Small intestine (tissue), 7 donors: ENCODE data around the gene DNTTIP2. TPM values are rescaled to one million over a fixed set of nuclear protein-coding genes. Genes with fewer than 3 reads are reported as not detected.
A peak's percentile ranks its signal among the peaks of the same experiment; 100 is the strongest.

Experiments used
- DNase-seq, 2 donors: peaks; one replicate each; pipeline versions ENCODE4 v3.0.0 to v3.0.0-alpha.2; 2013
- FAIRE-seq: peaks from 2 replicates; lab custom pipeline; 2012; peaks lifted over from hg19 to GRCh38; lab: Jason Lieb, UNC
- H3K27ac ChIP-seq, 3 donors: one replicate each; pipeline ENCODE4 v1.5.1; 2013; ENCODE audit warnings: low read length in 2 of 3, mild to moderate bottlenecking in 2 of 3, control low read depth in 1 of 3, inconsistent platforms in 1 of 3, low read depth in 1 of 3, moderate library complexity in 1 of 3
- H3K27me3 ChIP-seq, 3 donors: one replicate each; pipeline ENCODE4 v1.6.1; 2013; ENCODE audit warnings: low read length in 3 of 3, inconsistent platforms in 1 of 3; ENCODE audit not compliant: control insufficient read depth in 3 of 3, insufficient read depth in 3 of 3
- H3K36me3 ChIP-seq, 3 donors: one replicate each; pipeline ENCODE4 v1.6.1; 2013; ENCODE audit warnings: low read length in 3 of 3, inconsistent platforms in 1 of 3, low read depth in 1 of 3, mild to moderate bottlenecking in 1 of 3, moderate library complexity in 1 of 3; ENCODE audit not compliant: control insufficient read depth in 3 of 3, insufficient read depth in 2 of 3
- H3K4me1 ChIP-seq, 3 donors: one replicate each; pipeline ENCODE4 v1.6.1; 2013; ENCODE audit warnings: low read length in 2 of 3, inconsistent platforms in 1 of 3, low read depth in 1 of 3, mild to moderate bottlenecking in 1 of 3, moderate library complexity in 1 of 3; ENCODE audit not compliant: control insufficient read depth in 3 of 3, insufficient read depth in 2 of 3
- H3K4me3 ChIP-seq, 3 donors: one replicate each; pipeline ENCODE4 v1.5.1; 2013; ENCODE audit warnings: low read length in 3 of 3, control low read depth in 1 of 3, inconsistent platforms in 1 of 3, low read depth in 1 of 3, mild to moderate bottlenecking in 1 of 3, moderate library complexity in 1 of 3
- H3K9me3 ChIP-seq, 2 donors: one replicate each; pipeline ENCODE4 v1.6.1; 2013; ENCODE audit warnings: low read depth in 1 of 2, low read length in 1 of 2; ENCODE audit not compliant: control insufficient read depth in 2 of 2, insufficient read depth in 1 of 2
- WGBS, 3 donors: extraction: QIAGEN DNeasy Blood & Tissue Kit; methylation state at CpG; one replicate each; pipeline ENCODE4 v1.1.7; 2013; 5-methylcytosine and 5-hydroxymethylcytosine counted together
- polyA plus RNA-seq, 4 donors: library from polyadenylated mRNA; stranded (reverse) in 3 of 4; unstranded in 1 of 4; fragments of 200-250 nt in 3 of 4; fragments of 120-200 nt in 1 of 4; gene quantifications; one replicate each; pipeline versions ENCODE4 v1.2.1 to v1.2.3, GENCODE V29; 2013
- donor health status: healthy with polysubstance abuse.
- donor health status: control.
- donor health status: control.
- donor health status: Bipolar disorder and iron deficiency.
- donor health status: healthy.

DNTTIP2 gene
- polyA plus RNA-seq, 4 donors = 31.0 to 60.8 (median 45.3) TPM

GRCh38 chr1:93909146-93910050 is 30.4 kb upstream of the DNTTIP2 start, which contains the start of gene GCLM:
GCLM (minus strand) TSS chr1:93909430; CDS start chr1:93909163, 267 bp downstream.
- FAIRE-seq (no peak), DNase-seq (peak; percentile 93 to 96)
- H3K4me3 ChIP-seq = peak within 1 kb of the TSS; percentile 63 to 99 (median 96)
- H3K36me3 ChIP-seq = no peaks in the 10 kb centered on the region
- H3K27me3 ChIP-seq = no peaks in the 10 kb centered on the region
- 0 to 1% (median 1%) methylated on average over 87 to 102 of the region's 102 CpGs for WGBS, 3 donors
- no peaks in the 10 kb centered on the region for H3K9me3 ChIP-seq
- H3K27ac ChIP-seq = peak within 1 kb of the TSS; percentile 56 to 94 (median 90)
- H3K4me1 ChIP-seq = peaks cover 0 to 5% (median 0%) of the 10 kb centered on the region in 3 donors

GRCh38 chr1:93908394-93909145 is 29.6 kb upstream of the DNTTIP2 start:
- WGBS, 3 donors = 0 to 1% (median 1%) methylated on average over 33 to 49 of the region's 49 CpGs
- Histone ChIP-seq H3K27me3 (no peaks in the 10 kb centered on the region), H3K4me3 (peak overlapping the region; percentile 63 to 99 (median 96)), H3K36me3 (no peaks in the 10 kb centered on the region), H3K27ac (peak overlapping the region; percentile 56 to 94 (median 90)), H3K9me3 (no peaks in the 10 kb centered on the region), H3K4me1 (peaks cover 0 to 5% (median 0%) of the 10 kb centered on the region in 3 donors)
- peak in 1 of 2 donors; percentile 74 for DNase-seq
- FAIRE-seq = no peak

- WGBS, 3 donors = 66 to 81% (median 76%) methylated on average over 3 of the region's 3 CpGs
- DNase-seq (peak in 1 of 2 donors; percentile 11), FAIRE-seq (no peak)
- Histone ChIP-seq H3K27me3 (no peaks in the 10 kb centered on the region), H3K4me1 (peaks cover 0 to 5% (median 0%) of the 10 kb centered on the region in 3 donors), H3K9me3 (no peaks in the 10 kb centered on the region), H3K4me3 (peak overlapping the region in 1 of 3 donors; percentile 99), H3K27ac (no peak overlapping the region), H3K36me3 (no peaks in the 10 kb centered on the region)
These were observed 28.7 kb upstream of the DNTTIP2 start for GRCh38 chr1:93907718-93908117.

GRCh38 chr1:93906480-93906879 is 27.5 kb upstream of the DNTTIP2 start:
- Histone ChIP-seq H3K4me1 (peaks cover 0 to 5% (median 0%) of the 10 kb centered on the region in 3 donors), H3K27ac (peak overlapping the region in 1 of 3 donors; percentile 41), H3K4me3 (peak overlapping the region in 1 of 3 donors; percentile 36), H3K36me3 (no peaks in the 10 kb centered on the region), H3K9me3 (no peaks in the 10 kb centered on the region), H3K27me3 (no peaks in the 10 kb centered on the region)
- DNase-seq = peak in 1 of 2 donors; percentile 52
- 52 to 72% (median 62%) methylated on average over 3 of the region's 3 CpGs for WGBS, 3 donors
- FAIRE-seq = peak; percentile 33

DNA sequence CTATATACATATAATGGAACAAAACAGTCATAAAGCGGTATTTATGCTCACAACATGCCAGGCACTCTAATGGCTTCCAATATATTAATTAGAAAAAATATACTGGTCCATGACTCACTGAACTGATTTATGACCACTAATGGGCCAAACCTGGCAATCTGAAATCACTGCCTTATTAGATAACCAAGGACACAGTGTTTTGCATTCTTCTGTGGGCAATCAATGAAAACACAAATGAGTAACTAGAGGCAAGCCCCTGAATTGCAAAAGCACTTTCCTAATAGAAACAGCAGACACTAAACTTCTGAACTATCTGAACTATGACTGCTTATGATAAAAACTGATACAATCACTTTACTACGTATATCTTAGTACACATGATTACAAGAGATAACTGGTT is 26.7 kb upstream of the DNTTIP2 start:
- Histone ChIP-seq H3K4me1 (peaks cover 0 to 5% (median 0%) of the 10 kb centered on the region in 3 donors), H3K36me3 (peaks cover 0 to 2% (median 0%) of the 10 kb centered on the region in 3 donors), H3K27ac (no peak overlapping the region), H3K27me3 (no peaks in the 10 kb centered on the region), H3K4me3 (no peak overlapping the region), H3K9me3 (no peaks in the 10 kb centered on the region)
- WGBS, 3 donors = 33 to 80% (median 48%) methylated on average over 2 of the region's 2 CpGs
- peak; percentile 33 to 91 for DNase-seq
- FAIRE-seq = no peak

DNA sequence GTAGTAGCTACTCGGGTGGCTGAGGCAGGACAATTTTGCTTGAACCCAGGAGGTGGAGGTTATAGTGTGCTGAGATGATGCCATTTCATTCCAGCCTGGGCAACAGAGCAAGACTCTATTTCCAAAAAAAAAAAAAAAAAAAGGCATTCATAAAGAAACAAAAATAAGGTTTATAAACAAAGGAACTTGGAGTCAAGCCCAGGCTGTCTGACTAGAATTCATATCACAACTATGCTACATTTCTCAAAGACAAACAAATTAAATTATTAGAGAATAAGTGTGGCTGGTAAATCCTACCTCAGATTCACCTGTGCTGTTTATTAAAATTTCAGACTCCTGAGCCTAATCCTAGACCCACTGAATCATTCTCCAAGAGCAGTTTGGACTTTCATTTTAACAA is 26.0 kb upstream of the DNTTIP2 start:
- H3K27me3 ChIP-seq = no peaks in the 10 kb centered on the region
- H3K4me1 ChIP-seq = peaks cover 0 to 3% (median 0%) of the 10 kb centered on the region in 3 donors
- H3K4me3 ChIP-seq = no peak overlapping the region
- no peak for FAIRE-seq
- no peak for DNase-seq
- H3K9me3 ChIP-seq = no peaks in the 10 kb centered on the region
- 91 to 100% (median 92%) methylated on average over 1 of the region's 1 CpG for WGBS, 3 donors
- H3K27ac ChIP-seq = peak overlapping the region in 2 of 3 donors; percentile 37 to 68
- peaks cover 0 to 3% (median 0%) of the 10 kb centered on the region in 3 donors for H3K36me3 ChIP-seq

- no peak for FAIRE-seq
- H3K4me1 ChIP-seq = no peaks in the 10 kb centered on the region
- no peak overlapping the region for H3K27ac ChIP-seq
- WGBS, 3 donors = 41 to 64% (median 58%) methylated on average over 2 of the region's 2 CpGs
- peaks cover 0 to 3% (median 0%) of the 10 kb centered on the region in 3 donors for H3K36me3 ChIP-seq
- DNase-seq = peak; percentile 23 to 32
- no peaks in the 10 kb centered on the region for H3K9me3 ChIP-seq
- H3K4me3 ChIP-seq = no peak overlapping the region
- H3K27me3 ChIP-seq = no peaks in the 10 kb centered on the region
These were observed 25.2 kb upstream of the DNTTIP2 start for GRCh38 chr1:93904228-93904627.
